Stimulated activated CD8-positive, alpha-beta memory T cell treated with anti-CD3 and anti-CD28 coated beads, Interleukin-2, amount 100 ng/mL, for 1 hour (primary cell): ENCODE measurements around the gene ASB16.
A peak's percentile ranks its signal among the peaks of the same experiment; 100 is the strongest.

ENCODE experiments used
- DNase-seq, 2 donors: peaks; one replicate each; pipeline ENCODE4 v3.0.0-alpha.2; 2020; ENCODE audit warnings: low read depth in 2 of 2

ASB16 gene

DNA sequence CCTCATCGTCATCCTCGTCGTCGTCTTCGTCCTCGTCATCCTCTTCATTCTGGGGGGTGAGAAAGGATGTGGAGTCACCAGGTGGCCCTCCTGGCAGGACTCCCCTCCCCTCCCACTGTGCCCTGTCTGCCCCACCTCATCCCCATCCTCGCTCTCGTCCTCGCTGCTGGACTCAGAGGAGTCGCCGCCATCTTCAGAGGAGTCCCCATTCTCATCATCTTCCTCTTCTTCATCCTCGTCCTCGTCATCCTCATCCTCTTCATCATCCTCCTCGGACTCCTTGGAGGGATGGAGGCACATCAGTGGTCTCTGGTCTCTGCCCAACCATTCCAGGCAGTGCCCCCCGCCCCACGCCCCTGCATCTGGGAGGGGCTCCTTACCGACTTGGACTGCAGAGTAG lies 36.8 kb downstream of the ASB16 start:
- DNase-seq = no peak

DNA sequence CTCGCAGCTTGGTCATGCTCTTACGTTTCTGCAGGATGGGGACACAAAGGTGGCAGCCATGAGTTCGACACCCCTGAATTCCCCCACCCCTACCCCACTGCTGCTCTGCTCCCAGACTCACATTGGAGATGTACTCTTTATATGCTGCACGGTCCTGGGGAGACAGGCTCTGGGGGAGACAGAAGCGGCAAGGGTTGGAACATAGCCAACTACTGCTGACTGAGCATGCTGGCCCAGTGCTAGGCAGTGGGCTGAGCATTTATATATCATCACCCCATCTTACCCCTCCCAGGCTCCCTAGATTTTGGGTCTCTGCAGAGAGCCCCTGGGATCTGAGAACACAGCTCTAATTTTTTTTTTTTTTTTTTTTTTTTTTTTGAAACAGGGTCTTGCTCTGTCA lies 37.2 kb downstream of the ASB16 start:
- DNase-seq = no peak

DNA sequence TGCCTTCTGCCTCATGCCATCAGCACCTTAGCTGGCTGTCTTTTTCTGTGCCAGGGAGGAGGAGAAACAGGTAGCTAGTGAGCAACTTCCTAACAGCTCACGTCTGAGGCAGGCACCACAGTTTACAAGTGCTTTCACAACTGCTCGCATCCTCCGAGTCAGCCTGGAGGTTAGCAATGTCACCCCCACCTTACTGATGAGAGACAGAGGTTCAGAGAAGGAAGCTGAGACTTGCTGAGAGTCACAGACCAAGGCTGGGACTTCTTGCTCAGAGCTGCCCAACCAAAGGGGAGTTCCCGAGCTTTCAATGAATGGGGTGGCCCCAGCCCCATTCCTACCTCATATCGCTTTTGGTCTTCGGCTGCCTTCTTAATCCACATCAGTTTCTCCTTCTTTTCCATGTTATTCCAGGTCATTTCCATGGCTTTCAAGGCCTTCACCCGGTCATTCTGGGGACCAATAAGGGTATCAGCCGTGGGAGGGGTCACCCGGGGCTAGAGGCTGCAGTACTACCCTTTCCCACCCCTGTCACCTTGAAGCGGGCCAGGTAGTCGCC lies 39.4 kb downstream of the ASB16 start:
- DNase-seq = no peak

DNA sequence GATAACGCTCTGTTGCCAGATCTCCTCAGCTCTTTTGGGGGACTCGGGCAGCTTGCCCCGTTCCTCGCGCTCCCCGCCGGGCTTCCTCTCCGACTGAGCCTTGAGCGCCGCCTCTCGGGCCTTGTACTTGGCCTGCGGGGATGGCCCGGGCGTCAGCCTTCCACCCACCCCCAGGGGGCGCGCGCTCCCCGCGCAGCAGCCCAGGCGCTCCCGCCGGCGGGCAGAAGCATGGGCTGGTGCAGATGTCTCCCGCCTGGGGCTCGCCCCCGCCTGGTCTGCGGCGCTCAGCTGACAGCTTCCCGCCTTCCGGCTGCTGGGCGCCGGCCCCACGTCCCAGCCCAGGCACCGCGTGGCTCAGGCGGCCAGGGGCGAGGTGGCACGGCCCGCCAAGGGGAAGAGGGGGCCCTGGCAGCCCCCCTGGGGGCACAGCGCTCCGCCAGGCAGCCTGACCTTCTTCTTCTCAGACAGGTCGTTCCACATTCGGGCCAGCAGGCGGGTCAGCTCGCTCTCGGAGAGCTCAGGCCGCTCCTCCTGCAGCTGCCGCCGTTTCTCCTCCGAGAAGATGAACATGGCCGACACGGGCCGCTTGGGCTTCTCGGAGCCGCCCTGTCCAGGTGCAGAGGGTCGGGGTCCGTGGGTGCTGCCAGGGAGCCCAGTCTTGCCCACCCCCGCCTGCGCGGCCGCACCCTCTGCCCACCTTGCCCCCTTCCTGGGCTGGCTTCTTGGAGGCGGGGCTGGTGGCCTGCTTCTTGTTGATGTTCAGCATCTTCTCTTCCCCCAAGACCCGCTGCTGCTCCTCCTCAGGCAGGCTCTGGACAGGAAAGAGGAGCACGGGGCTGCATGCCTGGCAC lies 40.1 kb downstream of the ASB16 start:
- peak; percentile 81 to 87 for DNase-seq

DNA sequence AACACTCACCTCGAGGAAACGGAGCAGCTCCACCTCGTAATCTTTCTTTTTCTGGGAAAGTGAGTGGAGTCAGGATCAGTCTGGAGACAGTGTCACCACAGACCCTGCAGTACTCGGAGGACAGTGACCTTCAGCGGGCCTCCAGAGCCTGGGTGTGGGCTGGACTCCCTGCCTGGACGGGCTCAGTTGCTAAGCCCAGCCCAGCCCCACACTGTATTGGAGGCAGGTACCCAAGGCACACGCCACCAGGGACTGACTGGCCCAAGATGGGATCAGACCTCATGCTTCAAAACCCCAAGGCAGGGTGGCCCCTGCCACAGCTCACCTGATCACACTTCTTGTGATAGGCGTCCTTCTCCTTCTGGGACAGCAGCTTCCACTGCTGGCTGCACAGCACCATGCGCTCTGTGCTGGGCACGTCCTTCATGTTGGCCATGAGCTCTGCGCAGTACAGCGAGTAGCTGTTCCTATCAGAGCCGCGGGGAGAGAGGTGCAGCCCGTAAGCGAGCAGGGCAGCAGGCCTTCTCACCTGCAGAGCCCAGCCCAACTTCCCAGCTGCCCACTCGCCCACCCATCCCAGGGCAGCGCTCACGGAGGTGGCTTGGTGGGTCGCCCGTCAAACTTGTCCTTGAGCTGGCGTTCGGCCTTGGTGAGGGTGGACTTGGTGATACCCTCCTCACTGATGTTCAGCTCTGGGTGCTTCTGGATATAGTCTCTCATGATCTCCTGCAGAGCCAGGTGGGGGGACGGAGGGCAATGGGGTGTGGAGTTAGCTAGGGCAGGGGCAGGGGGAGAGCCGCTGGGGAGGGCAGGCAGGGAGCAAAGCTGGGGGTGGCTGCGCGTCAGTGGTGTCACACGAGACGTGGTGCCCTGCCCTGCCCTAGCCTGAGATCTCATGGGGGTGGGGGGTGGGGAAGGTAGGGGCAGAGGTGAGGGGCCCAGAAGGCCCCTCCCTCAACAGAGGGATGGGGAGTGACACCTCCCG lies 41.1 kb downstream of the ASB16 start:
- no peak for DNase-seq

DNA sequence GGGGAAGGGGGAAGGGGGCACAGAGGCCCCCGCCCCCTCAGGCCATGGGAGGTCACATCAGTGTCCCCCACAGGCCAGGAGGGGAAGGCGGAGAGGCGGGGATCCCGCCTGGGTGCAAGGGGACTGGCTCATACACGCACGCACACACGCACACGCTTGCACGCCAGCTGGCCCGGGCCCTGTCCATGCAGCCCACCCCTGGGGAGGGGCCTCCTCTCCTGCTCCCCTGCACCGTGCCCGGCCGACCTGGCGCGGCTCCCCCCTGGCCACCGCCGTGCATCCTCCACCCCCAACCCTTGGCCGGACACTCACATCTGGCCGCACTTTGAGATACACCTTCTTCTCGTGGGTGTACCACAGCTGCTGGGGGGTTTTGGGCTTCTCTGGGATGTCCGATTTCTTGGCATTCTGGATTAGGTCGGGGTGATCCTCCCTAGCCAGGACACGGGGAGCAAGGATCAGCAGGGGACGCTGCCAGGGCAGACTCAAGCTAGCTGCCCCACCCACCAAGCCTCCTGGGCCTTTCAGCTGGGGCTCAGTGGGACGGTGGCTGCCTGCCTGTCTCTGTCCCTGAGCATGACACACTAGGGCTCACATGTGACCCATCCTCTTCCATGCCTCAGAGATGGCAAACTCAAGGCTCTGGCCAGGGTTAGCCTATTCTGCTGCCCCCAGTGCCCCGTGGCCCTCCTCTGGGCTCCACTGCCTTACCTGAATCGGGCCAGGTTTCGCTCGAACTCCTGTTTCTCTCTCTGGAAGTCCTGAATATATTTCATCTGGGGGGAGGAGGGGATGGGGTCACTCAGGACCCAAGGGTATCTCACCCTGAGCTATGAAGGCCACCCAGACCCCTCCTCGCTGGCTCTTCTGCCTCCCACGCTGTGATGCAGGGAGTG lies 42.3 kb downstream of the ASB16 start:
- DNase-seq = no peak

DNA sequence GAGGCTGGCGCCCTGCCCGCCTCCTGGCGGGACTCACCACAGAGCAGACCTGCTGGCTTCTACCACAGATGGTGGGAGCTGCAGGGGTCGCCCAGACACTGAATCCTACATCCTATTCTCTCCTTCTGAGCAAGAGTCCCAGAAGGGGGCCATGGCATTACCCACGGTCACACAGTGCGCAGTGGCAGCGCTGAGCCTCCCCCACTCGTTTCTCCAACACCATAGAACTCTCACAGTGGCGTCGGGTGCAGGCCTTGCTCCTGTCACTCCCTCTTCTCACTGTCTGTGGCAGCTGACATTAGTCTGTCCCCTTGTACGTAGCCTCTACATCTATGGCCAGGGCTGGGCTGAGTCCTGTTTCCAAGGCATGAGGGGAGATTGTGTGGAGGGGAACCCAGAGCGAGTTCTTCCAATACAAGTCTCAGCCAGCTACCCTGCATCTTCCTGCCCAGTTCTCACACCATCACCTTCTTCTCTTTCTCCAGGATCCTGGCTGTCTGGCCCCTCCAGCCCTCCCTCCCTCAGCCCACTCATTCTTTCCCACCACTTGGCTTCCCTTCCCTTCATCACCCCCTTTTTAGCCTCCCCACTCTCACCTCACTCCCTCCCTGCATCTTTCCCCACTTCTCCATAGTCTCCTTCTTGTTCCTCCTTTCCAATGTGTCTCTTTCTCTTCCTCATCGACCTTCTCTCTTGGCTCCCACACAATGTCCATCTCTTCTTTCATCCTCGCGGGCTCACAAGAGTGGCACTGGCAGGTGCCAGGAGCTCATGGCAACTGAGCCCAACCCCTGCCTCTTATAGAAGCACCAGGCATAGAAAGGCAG lies 43.1 kb downstream of the ASB16 start:
- DNase-seq = no peak

DNA sequence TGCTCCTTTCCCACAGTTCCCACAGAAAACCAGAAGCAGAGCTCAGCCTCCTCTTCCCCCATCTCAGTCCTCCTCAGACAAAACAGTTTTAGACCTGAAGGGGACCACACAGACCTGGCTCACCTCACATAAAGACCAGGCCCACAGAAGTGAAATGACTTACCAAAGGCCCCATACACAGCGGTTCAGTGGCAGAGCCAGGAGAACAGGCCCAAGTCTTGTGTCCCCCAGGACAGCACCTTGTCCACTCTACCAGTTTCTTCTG lies 43.7 kb downstream of the ASB16 start:
- DNase-seq = no peak

DNA sequence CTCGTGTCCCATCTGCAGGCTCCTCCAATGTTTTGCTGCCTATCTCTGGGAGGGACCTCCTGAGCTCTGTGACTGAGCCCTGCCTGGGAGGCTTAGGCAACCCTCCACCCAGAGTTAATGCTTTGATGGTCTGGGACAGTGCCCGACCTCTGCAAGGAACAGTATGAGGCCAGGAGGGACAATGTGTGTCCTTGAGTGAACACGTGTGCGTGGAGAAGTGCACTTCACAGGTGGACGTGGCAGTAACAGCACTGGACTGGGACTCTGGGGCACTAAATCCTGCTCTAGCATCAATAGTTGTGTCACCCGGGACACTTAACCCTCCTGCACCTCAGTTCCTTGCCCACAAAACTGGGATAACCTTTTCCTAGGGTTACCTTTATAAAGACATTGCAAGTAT lies 44.4 kb downstream of the ASB16 start:
- no peak for DNase-seq

DNA sequence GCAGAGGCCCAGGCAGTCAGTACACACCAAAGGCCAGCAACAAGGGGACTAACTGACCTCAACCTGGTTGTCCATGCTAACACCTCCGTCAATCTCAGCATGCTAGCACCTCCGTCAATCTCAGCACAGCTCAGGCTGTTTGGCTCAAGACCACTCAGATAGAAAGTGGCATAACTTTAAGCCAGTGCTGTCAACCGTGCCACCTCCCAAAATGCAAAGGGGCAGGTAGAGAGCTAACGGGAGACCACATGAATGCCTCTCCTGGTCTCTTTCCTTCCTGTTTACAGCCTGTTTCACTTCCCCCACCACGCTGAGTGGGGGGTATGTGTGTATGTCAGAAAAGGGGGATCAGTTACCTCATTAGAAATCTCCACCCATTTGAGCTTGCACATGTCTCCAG lies 45.7 kb downstream of the ASB16 start:
- DNase-seq = no peak

DNA sequence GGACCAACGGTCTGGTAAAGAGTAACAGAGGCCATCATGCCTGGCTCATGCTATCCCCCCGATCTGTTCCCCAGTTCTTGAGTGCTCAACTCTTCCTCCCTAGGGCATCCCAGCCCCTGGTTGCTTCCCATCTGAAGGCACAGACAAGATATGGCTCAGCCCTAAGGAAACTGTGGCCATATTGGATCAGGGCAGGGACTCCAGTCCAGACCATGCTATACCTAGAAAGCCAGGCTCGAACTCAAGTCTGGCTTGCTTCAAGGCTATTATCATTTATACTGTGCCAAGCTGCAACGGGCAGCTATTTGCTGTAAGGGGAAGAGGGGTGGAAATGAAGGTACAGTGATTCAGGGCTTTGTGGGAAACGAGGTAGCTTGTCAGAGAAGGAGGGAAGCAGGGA lies 46.2 kb downstream of the ASB16 start:
- no peak for DNase-seq

DNA sequence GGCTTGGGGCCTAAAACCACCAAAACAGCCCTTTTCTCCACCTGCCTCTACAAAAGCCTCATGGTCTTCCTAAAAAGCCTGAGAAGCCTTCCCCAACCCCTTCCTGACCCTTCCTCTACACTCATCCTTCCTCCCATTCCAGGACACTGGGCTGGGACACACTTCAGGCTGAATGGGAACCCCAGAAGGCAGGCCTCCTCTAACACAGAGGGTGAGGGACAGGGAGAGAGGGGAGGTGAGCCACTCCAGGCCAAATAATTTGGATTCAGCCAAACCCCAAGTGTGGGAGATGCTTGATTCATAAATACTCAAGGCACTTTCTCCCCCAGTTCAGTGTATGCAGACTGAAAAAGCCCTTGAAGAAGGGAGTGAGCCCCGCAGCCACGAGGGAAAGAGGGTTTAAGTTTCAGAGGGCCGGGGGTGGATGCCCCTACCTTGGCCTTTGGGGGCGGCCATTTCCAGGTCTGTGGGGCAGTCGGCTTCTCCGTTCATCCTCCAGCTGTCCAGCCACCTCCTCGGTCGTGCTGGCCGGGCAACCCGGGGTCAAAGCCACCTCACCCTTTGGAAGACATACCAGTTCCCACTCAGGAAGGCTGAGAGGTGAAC lies 47.3 kb downstream of the ASB16 start:
- no peak for DNase-seq

DNA sequence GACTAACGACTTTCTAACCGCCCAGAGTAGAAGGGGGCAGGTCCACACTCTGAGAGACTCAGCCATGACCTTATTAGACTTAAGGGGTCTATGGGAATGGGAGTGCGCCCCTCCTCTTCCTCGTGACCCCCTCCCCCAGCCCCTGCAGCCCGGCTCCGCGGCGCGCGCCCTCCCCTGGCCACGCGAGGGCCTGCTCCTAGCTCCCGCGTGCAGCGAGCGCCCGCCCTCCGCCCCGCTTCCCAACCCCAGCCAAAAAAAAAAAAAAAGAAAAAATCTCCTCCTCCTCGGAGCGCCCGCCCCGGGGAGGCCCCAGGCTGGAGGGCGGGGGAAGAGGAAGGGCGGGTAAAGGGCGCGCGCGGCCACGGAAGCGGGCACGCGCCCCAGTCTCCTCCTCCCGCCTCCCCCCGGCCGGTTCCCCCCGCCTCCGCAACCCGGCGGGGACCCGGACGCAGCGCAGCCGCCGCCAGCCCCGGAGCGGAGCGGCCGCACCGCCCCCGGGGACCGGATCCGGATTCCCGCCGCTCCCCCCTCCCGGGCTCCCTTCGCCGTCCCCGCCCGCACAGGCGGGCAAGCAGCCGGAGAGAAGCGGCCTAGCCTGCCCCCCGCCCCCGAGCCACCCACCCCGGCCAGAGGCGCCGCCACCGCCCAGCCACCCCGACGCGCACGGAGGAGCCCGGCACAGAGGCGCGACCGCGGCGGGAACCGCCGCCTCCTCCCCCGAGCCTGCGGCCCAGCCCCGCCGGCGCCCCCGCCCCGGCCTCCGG lies 48.0 kb downstream of the ASB16 start:
- DNase-seq = peak; percentile 75 to 82

DNA sequence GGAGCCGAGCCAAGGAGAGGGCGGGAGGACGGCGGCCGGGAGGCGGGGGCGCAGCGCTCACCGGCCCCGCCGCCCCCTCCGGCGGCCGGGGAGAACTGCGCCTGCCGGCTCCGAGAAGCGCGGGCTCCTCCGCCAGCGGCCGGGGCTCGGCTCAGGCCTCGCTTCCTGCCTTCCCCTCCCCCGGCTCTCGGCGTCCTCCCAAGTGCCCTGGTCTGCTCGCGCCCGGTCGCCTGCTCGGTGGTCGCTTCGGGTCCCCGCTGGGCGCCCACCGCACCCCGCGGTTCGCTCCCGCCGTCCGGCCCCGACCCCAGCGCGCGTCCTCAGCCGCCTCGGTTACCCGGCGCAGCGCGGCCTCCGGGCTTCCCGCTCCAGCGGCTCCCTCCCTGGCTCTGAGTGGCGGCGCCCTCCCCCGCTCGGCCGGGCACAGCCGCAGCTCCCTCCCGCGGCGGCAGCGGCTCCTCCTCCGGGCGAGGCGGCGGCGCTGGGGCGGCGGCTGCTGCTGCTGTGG lies 48.7 kb downstream of the ASB16 start:
- DNase-seq = peak in 1 of 2 donors; percentile 52

DNA sequence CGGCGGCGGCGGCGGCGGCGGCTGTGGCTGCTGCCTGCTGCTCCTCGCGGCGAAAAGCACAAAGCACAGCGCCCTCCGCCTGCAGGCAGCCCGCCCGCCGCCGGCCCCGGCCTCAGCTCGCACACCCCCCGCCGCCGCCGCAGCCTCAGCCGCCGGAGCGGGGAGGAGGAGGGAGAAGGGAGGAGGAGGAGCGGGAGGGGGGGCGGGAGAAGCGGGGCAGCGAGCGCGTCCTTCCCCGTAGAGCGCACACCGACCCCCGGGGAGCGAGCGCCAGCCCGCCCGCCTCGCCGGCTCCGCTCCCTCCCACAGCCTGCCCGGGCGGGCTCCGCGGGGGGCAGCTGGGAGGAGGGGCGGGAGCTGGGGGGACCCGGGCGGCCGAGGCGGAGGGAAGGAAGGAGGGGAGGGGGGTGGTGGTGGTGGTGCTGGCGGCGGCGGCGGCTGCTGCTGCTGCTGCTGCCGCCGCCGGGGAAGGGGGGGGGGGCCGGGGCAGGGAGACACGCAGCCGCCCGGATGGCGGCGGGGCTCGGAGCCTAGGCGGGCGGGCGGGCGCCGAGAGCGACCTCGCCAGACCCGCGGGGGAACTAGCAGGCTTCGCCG lies 49.2 kb downstream of the ASB16 start, which contains the start of gene UBTF:
UBTF (minus strand) TSS at position 60 of the 597 bp plus-strand sequence. CDS start 1,446 bp downstream, outside the sequence.
- peak; percentile 52 to 55 for DNase-seq

DNA sequence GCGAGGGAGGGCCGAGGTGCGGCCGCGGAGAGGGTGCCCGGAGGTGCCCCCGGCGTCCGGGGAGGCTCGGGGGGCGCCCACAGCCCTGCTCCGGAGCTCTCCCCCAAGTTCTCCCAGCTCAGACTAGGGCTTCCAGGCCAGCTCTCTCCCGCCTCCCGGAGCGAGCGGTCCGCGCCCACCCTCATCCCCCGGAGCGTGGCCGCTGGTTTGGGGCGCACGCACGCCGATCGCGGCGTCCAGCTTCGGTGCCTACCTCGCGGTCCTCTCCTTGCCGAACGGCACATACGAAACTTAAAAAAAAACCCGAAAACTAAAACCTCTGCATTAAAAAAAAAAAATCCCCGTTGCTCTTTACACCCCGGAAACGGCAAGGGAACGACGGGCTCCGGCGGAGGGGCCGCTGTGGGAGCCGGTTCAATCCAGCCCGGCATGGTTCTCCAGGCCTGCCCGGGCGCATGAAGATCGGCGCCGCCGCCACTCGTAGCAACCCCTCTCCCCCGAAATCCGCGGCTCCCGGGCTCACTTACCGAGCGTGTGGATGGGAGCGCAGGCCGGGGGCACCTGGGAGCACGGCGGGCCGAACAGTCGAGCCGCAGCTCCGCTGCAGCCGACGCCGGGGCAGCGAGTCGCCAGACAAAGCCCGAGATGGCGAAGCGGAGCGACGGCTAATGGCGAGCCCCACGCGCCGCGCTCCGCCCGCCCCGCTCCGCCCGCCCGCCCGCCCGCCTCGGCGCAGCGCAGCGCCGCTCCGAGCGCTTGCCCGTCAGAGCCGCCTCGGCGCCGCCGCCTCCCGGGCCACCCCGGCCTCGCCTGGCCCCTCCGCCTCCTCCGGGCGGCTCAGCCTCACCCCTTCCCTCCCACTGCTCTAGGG lies 49.9 kb downstream of the ASB16 start:
- peak in 1 of 2 donors; percentile 24 for DNase-seq

DNA sequence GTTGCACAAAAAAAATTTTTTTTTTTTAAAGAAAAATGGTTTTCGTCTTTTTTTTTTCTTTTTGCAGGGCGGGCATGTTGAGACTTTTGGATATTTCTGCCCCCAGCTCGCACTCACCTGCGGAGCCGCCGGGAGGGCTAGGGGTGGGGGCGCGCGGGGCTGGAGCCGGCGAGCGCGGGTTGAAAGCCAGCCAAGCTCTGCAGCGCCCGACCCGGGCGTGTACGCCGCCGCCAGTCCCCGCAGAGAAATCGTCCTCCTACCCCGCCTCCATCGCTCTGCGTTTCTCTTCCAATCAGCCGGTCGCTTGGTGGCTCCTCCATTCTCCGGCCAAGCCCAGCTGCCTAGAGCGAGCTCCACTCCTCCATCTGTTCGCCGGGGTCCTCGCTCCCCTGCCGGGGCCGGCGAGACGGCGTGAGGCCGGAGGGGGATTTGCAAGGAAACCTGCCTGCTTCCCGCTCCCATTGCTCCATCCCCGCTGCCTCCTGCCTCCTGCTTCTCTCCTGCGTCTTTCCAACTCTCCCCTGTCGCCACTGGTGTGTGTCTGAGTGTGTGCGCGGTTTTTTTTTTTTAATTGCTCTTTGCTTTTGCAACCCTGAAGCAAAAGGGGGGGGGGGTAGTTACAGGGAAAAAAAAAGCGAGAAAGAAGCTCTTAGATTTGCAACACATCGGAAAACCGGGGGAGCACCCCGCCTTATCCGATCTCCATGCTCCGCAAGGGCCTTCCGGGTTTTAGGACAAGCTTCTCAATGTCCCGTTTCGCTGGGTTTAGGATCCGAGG lies 50.8 kb downstream of the ASB16 start:
- DNase-seq = peak in 1 of 2 donors; percentile 37
